Loucy (cell line): ENCODE data around the gene HLA-DOA.

Experiments used
- H2AFZ ChIP-seq: fragments of 200-600 bp; sonication (generic); 2 replicates; pipeline ENCODE4 v1.6.0; 2016; ENCODE audit warnings: antibody characterized with exemption, mild to moderate bottlenecking, low read length, moderate library complexity
- H3F3A ChIP-seq: fragments of 200-600 bp; 2 replicates; pipeline ENCODE4 v1.6.0; 2016; ENCODE audit warnings: antibody characterized with exemption, low read depth, mild to moderate bottlenecking
- H3K27me3 ChIP-seq: fragments of 200-600 bp; sonication (generic); 2 replicates; pipeline ENCODE4 v1.6.1; 2014; ENCODE audit warnings: low read length, mild to moderate bottlenecking; ENCODE audit not compliant: insufficient read depth, poor library complexity, severe bottlenecking
- H3K36me3 ChIP-seq: fragments of 200-600 bp; sonication (generic); 2 replicates; pipeline ENCODE4 v1.6.1; 2016; ENCODE audit warnings: low read length; ENCODE audit not compliant: insufficient read depth
- H3K4me1 ChIP-seq: fragments of 200-600 bp; sonication (generic); 2 replicates; pipeline ENCODE4 v1.5.1; 2014; ENCODE audit warnings: low read length, mild to moderate bottlenecking; ENCODE audit not compliant: insufficient read depth, poor library complexity, severe bottlenecking
- H3K4me2 ChIP-seq: fragments of 200-600 bp; sonication (generic); 2 replicates; pipeline ENCODE4 v1.6.0; 2014; ENCODE audit warnings: antibody characterized with exemption, low read length, low read depth, mild to moderate bottlenecking; ENCODE audit not compliant: poor library complexity, severe bottlenecking
- H3K4me3 ChIP-seq: fragments of 200-600 bp; sonication (generic); 2 replicates; pipeline ENCODE4 v1.5.1; 2014; ENCODE audit warnings: low read length, mild to moderate bottlenecking, mixed read lengths; ENCODE audit not compliant: poor library complexity, severe bottlenecking
- H3K79me2 ChIP-seq: fragments of 200-600 bp; sonication (generic); 2 replicates; pipeline ENCODE4 v1.6.1; 2014; ENCODE audit warnings: low read length; ENCODE audit not compliant: insufficient read depth
- H3K9ac ChIP-seq: fragments of 200-600 bp; sonication (generic); 2 replicates; pipeline ENCODE4 v1.6.0; 2014; ENCODE audit warnings: mild to moderate bottlenecking, low read depth, low read length, moderate library complexity; ENCODE audit not compliant: poor library complexity, severe bottlenecking
- H3K9me2 ChIP-seq: fragments of 200-600 bp; sonication (generic); replicated peaks from 2 replicates; pipeline ENCODE4 v1.6.1; 2016; ENCODE audit warnings: low read depth, low read length, mixed read lengths
- H3K9me3 ChIP-seq: fragments of 200-600 bp; sonication (generic); 2 replicates; pipeline ENCODE4 v1.6.1; 2014; ENCODE audit warnings: mild to moderate bottlenecking, antibody characterized with exemption, low read length, low read depth; ENCODE audit not compliant: insufficient read depth
- H4K20me1 ChIP-seq: fragments of 200-600 bp; sonication (generic); 2 replicates; pipeline ENCODE4 v1.6.0; 2014; ENCODE audit warnings: antibody characterized with exemption, low read length, mild to moderate bottlenecking; ENCODE audit not compliant: insufficient read depth, poor library complexity, severe bottlenecking
- EZH2phosphoT487 ChIP-seq: fragments of 200-600 bp; IDR thresholded peaks from 2 replicates; pipeline ENCODE4 v1.6.1; 2018; ENCODE audit warnings: antibody characterized with exemption, mild to moderate bottlenecking, moderate library complexity, borderline replicate concordance
- TF ChIP-seq, protein P1 (sequence below): fragments of 200-600 bp; sonication (generic); conservative IDR thresholded peaks from 2 replicates; pipeline ENCODE4 v1.5.1; 2014; ENCODE audit warnings: mild to moderate bottlenecking, antibody characterized with exemption, low read length

HLA-DOA gene

DNA sequence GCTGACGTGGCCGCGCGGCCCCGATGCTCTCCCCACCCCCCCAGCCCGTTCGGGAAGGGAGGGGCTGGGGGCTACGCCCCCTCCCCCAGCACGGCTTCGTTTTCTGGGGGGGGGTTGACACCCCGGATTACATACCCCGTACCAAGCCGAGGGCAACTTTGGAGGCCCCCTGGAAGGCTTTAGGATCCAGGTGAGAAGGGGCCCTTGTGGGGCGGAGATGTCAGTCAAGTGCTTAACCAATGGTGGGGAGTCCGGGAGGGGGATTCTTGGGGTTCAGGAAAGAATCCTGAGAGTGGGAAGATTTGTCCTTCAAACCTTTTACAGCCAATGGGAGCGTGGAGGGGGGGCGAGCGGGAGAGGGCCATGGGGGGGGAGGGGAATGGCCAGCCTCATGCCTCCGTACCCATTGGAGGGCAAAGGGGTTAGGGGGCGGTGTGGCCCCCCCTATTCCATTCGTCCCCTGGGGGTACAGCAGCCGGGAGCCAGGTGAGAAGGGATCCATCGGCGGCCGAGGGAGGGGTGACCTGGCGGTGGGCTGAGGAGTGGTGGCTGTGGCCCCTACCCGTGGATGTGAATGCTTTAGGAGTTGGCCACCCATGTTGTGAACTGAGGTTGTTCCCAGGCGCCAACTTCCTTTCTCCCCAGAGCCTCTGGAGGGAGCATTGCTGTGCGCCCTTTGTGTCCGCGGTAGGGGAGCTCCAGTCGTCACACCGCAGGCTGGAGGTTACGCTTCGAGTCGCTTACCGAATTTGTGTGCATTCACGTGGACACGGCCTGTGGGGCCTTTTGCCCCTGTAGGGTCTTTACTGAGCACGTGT lies 40.3 kb downstream of the HLA-DOA start:
- Histone ChIP-seq H3K4me1 (peaks cover 20% of the 10 kb centered on the region), H4K20me1 (peaks cover 22% of the 10 kb centered on the region), H3F3A (peaks cover 16% of the 10 kb centered on the region; the same call in 1 of the 2 replicates), H3K4me3 (peak overlapping the region; percentile 96), H3K9ac (peak overlapping the region; percentile 100), H3K9me2 (no peaks in the 10 kb centered on the region), H3K79me2 (peaks cover 73% of the 10 kb centered on the region), H3K9me3 (no peaks in the 10 kb centered on the region), H3K4me2 (peak overlapping the region; percentile 98), H3K27me3 (peaks cover 35% of the 10 kb centered on the region), H2AFZ (peak overlapping the region; percentile 48; the same call in 1 of the 2 replicates), H3K36me3 (peaks cover 25% of the 10 kb centered on the region)
- TF ChIP-seq EZH2phosphoT487: no peak
- TF ChIP-seq, protein P1, sequence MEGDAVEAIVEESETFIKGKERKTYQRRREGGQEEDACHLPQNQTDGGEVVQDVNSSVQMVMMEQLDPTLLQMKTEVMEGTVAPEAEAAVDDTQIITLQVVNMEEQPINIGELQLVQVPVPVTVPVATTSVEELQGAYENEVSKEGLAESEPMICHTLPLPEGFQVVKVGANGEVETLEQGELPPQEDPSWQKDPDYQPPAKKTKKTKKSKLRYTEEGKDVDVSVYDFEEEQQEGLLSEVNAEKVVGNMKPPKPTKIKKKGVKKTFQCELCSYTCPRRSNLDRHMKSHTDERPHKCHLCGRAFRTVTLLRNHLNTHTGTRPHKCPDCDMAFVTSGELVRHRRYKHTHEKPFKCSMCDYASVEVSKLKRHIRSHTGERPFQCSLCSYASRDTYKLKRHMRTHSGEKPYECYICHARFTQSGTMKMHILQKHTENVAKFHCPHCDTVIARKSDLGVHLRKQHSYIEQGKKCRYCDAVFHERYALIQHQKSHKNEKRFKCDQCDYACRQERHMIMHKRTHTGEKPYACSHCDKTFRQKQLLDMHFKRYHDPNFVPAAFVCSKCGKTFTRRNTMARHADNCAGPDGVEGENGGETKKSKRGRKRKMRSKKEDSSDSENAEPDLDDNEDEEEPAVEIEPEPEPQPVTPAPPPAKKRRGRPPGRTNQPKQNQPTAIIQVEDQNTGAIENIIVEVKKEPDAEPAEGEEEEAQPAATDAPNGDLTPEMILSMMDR: 0 out of 2 replicates have a peak, but pooled peaks have one; percentile 21

DNA sequence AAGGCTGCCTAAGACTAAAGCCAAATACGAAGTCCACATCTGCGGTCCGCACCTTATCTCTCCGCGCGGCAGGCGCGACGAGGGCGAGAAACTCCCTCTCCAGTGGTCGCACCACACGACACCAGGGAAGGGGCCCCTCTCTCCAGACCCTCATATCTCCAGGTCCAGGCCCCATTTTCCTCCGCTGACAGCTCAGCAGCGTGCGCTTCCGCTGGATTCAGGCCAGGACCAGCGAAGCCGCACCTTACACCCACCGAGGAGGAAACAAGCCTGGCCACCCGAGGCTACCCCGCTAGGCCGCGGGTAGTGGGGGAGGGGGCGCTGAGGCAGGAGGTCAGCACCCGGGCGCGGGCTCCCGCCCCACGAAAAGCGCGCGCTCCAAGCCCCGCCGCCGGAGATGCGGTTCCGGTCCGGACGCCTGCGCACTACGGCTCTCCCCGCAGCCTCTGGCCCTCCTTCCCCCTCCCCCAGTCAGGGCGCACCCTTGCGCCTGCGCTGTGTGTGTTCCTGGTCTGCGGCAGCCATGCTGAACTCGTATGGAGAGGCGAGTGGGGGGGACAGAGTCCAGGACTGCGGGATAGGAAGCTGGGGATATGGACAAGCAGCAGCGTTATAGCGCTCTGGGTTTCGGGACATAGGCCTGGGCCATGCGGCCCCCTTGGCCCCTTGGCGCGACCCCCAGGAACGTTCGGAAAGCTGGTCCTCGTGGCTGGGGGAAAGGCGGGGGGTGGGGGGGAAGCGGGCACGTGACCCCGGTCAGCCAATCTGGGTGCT lies 41.1 kb downstream of the HLA-DOA start, which contains the start of gene BRD2:
BRD2 (plus strand) TSS at position 502 of the 774 bp plus-strand sequence. CDS start 4,305 bp downstream, outside the sequence.
- Histone ChIP-seq H3K4me1 (peaks cover 20% of the 10 kb centered on the region), H3K36me3 (peaks cover 17% of the 10 kb centered on the region), H3K4me3 (peak within 1 kb of the TSS; percentile 96), H3K4me2 (peak within 1 kb of the TSS; percentile 98), H3K9me2 (no peaks in the 10 kb centered on the region), H3K9ac (peak within 1 kb of the TSS; percentile 100), H3K27me3 (peaks cover 30% of the 10 kb centered on the region), H3K79me2 (peaks cover 65% of the 10 kb centered on the region), H3K9me3 (no peaks in the 10 kb centered on the region), H2AFZ (peak within 1 kb of the TSS; percentile 48), H4K20me1 (peaks cover 14% of the 10 kb centered on the region), H3F3A (peaks cover 16% of the 10 kb centered on the region; the same call in 1 of the 2 replicates)
- no peak for TF ChIP-seq EZH2phosphoT487
- TF ChIP-seq, protein P1: no peak

DNA sequence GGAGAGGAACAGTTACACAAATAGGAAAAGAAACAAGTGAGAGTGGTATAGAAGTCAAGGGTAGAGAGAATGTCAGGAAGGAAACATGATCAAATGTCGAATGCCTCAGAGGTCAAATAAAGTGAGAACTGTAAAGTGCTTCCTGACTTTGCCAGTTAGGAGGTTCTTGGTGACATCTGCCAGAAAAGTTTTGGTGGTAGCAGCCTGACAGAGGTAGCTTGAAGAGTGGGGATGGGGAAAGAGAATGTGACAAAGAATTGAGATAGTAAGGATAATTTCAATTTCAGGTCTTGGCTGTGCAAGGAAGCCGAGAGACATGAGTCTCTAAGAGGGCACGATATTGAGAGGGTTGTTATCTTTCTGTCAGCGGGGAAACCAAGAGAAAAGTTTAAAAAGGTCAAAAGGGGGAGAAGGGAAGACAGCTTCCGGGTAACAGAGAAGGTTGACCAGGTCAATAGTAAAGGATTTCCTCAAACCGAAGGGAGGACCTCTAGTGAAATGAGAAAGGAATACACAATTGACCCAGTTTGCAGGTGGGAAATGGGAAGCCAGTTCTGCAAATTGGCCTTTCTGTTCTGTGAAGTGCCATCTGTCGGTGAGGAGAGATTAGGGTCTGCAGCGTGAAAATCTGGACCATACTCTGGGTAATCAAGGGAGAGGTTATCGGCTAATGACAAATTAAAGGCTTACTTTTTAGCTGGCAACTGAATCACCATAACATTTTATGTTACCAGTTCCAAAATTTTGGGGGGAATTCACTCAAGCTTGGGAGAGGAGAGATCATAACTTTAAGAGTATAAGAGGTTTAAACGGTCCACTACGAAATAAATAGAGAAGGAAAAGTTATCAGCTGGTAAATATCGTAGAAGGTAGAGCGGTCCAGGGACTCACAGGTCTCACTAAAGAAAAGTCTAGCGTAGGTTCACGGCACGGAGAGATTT lies 42.0 kb downstream of the HLA-DOA start:
- Histone ChIP-seq H4K20me1 (peaks cover 5% of the 10 kb centered on the region), H2AFZ (peak overlapping the region; percentile 48; the same call in 1 of the 2 replicates), H3K27me3 (peaks cover 21% of the 10 kb centered on the region), H3K9me2 (no peaks in the 10 kb centered on the region), H3K36me3 (peaks cover 8% of the 10 kb centered on the region), H3F3A (peaks cover 16% of the 10 kb centered on the region; the same call in 1 of the 2 replicates), H3K4me3 (peak overlapping the region; percentile 96), H3K4me2 (peak overlapping the region; percentile 98), H3K79me2 (peaks cover 56% of the 10 kb centered on the region), H3K4me1 (peaks cover 20% of the 10 kb centered on the region), H3K9me3 (no peaks in the 10 kb centered on the region), H3K9ac (peak overlapping the region; percentile 100)
- TF ChIP-seq, protein P1: peak; percentile 86
- no peak for TF ChIP-seq EZH2phosphoT487
